ENCODE results near the gene SLC24A4. TPM values are rescaled to one million over a fixed set of nuclear protein-coding genes. Genes with fewer than 3 reads are reported as not detected.

Gene SLC24A4
- polyA plus RNA-seq, 3 donors: 0.05 to 0.22 (median 0.11) TPM

- H3K27ac ChIP-seq (ENCODE audit: low read depth, low read length): no peak overlapping the region
- 49 to 63% (median 53%) methylated on average over 18 of the region's 18 CpGs for WGBS, 3 donors
These were observed 136.3 kb downstream of the SLC24A4 start for GRCh38 chr14:92459030-92459949.

DNA sequence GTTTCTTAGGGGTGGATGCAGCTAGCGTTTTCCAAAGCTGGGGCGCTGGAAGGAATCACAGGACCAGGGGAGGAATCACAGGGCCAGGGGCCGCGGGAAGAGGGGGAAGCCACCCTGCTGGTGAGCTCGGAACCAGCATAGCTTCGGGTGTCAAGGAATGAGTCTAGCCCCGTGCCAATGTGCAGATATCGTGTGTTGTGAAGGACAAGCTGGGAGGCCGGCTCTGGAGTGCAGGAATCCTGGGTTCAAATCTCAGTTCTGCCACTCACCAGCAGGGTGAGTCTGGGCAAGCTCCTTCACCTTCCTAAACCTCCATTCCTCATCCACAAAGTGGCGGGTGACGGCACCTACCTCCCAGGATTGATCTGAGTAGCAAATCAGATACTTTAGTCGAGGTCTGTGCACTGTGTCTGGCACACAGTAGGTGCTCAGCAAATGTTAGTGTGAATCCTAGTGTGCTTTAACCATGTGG, 137.0 kb downstream of the SLC24A4 start:
- H3K27ac ChIP-seq (ENCODE audit: low read depth, low read length): no peak overlapping the region
- 66 to 77% (median 70%) methylated on average over 12 of the region's 12 CpGs for WGBS, 3 donors

- H3K27ac ChIP-seq (ENCODE audit: low read depth, low read length): no peak overlapping the region
- WGBS, 3 donors: 70 to 77% (median 71%) methylated on average over 6 of the region's 6 CpGs
These were observed 137.6 kb downstream of the SLC24A4 start for GRCh38 chr14:92460541-92460915.

DNA sequence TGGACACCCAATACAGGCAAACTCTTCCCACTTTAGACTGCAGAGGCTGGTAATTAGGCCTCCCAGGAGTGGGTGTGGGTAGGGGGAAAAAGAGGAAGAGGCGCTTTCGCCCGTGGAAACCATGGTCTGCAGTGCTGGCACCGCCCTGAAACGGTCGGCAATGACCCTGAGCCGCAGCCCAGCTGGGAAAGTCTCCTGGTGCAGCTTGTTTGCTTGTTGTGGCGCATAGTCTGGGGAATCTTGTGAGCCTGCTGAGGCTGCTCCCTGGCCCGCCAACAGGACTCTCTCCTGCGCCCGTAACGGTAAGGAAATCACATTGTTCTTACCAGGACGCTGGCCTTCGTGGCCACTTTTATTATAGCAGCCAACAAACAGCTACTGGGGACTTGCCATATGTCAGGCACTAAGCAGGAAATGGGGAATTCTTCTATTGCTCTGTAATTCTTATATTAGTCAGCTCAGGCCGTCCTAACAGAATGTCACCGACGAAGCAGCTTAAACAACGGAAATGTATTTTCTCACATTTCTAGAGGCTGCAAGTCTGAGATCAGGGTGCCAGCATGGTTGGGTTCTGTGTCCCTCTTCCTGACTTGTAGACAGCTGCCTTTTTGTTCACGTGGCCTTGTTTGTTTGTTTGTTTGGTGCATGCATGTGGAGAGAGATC, 138.1 kb downstream of the SLC24A4 start:
- no peak overlapping the region for H3K27ac ChIP-seq (ENCODE audit: low read depth, low read length)
- 28 to 33% (median 30%) methylated on average over 19 of the region's 19 CpGs for WGBS, 3 donors

GRCh38 chr14:92461891-92462290, 138.9 kb downstream of the SLC24A4 start:
- no peak overlapping the region for H3K27ac ChIP-seq (ENCODE audit: low read depth, low read length)
- 85 to 89% (median 88%) methylated on average over 7 of the region's 7 CpGs for WGBS, 3 donors

DNA sequence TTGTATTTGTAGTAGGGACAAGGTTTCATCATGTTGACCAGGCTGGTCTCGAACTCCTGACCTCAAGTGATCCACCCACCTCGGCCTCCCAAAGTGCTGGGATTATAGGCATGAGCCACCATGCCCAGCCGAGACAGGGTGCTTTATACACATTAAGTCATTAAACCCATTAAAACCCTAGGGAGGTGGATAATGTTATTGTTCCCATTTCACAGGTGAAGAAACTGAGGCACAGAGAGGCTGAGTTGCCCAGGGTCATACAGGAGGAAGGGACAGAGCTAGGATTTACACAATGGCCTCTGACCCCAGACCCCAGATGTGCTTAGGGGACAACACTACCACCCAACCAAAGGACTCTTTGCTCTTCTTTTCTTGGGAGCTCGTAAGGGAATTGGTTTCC, 139.6 kb downstream of the SLC24A4 start:
- WGBS, 3 donors: 85 to 99% (median 95%) methylated on average over 4 of the region's 4 CpGs

GRCh38 chr14:92463141-92463540, 140.2 kb downstream of the SLC24A4 start:
- no peak overlapping the region for H3K27ac ChIP-seq (ENCODE audit: low read depth, low read length)
- WGBS, 3 donors: 49 to 56% (median 50%) methylated on average over 12 of the region's 12 CpGs

More for the DNA sequence above, 139.6 kb downstream of the SLC24A4 start:
- H3K27ac ChIP-seq (ENCODE audit: low read depth, low read length): no peak overlapping the region

GRCh38 chr14:92464156-92464555, 141.2 kb downstream of the SLC24A4 start:
- WGBS, 3 donors: 85 to 95% (median 91%) methylated on average over 6 of the region's 6 CpGs
- H3K27ac ChIP-seq (ENCODE audit: low read depth, low read length): no peak overlapping the region

DNA sequence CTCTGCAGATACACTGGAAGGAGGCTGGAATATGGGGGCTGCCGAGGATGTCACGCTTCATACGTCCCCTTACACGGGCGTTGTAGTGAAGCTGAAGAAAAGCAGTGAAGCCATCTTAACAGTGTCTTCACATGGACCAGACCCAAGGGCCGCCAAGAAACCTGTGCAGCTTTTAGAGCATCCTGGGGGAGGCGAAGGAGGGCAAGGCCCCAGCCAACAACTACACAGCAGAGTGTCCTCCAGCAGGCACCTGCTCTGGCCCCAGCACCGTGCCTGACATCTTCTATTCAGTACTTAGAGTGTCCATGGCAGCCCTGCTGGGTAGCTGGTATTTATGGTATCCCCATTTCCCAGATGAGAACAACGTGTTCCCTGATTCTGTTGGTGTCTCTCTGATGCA, 141.8 kb downstream of the SLC24A4 start:
- WGBS, 3 donors: 87 to 95% (median 92%) methylated on average over 9 of the region's 9 CpGs
- no peak overlapping the region for H3K27ac ChIP-seq (ENCODE audit: low read depth, low read length)

GRCh38 chr14:92465353-92466055, 142.5 kb downstream of the SLC24A4 start:
- H3K27ac ChIP-seq (ENCODE audit: low read depth, low read length): no peak overlapping the region
- 71 to 79% (median 75%) methylated on average over 13 of the region's 13 CpGs for WGBS, 3 donors

- H3K27ac ChIP-seq (ENCODE audit: low read depth, low read length): no peak overlapping the region
- WGBS, 3 donors: 36 to 94% (median 75%) methylated on average over 3 of the region's 3 CpGs
These were observed 143.1 kb downstream of the SLC24A4 start for GRCh38 chr14:92466059-92466458.

- no peak overlapping the region for H3K27ac ChIP-seq (ENCODE audit: low read depth, low read length)
- 90 to 97% (median 95%) methylated on average over 2 of the region's 2 CpGs for WGBS, 3 donors
These were observed 146.6 kb downstream of the SLC24A4 start for GRCh38 chr14:92469515-92469914.

- H3K27ac ChIP-seq (ENCODE audit: low read depth, low read length): no peak overlapping the region
- 84 to 96% (median 90%) methylated on average over 3 of the region's 3 CpGs for WGBS, 3 donors
These were observed 147.2 kb downstream of the SLC24A4 start for GRCh38 chr14:92470215-92470614.

GRCh38 chr14:92470811-92471210, 147.8 kb downstream of the SLC24A4 start:
- WGBS, 3 donors: 93 to 100% (median 98%) methylated on average over 1 of the region's 1 CpG

GRCh38 chr14:92471919-92472318, 149.0 kb downstream of the SLC24A4 start:
- no peak overlapping the region for H3K27ac ChIP-seq (ENCODE audit: low read depth, low read length)

More at GRCh38 chr14:92470811-92471210, 147.8 kb downstream of the SLC24A4 start:
- H3K27ac ChIP-seq (ENCODE audit: low read depth, low read length): no peak overlapping the region

DNA sequence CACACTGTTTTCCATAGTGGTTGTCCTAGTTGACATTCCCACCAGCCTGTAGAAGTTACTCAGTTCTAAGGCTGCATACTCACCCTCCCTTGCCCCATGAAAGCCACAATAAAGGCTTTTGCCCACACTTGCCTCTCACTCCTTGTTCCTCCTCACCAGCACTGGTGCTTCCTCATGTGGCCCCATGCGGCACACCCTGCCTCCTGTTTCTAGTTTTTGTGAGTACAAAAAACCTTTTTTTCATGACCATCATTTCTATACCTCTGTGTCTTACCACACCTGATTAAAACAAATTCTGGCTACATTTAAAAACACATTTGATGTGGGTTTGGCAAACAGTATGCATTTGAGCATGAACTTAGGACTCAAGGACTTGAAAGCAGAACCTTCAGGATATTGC, 149.9 kb downstream of the SLC24A4 start:
- WGBS, 3 donors: 60 to 80% (median 72%) methylated on average over 1 of the region's 1 CpG
- no peak overlapping the region for H3K27ac ChIP-seq (ENCODE audit: low read depth, low read length)

GRCh38 chr14:92473261-92473968, 150.4 kb downstream of the SLC24A4 start:
- WGBS, 3 donors: 37 to 69% (median 42%) methylated on average over 9 of the region's 9 CpGs
- no peak overlapping the region for H3K27ac ChIP-seq (ENCODE audit: low read depth, low read length)

DNA sequence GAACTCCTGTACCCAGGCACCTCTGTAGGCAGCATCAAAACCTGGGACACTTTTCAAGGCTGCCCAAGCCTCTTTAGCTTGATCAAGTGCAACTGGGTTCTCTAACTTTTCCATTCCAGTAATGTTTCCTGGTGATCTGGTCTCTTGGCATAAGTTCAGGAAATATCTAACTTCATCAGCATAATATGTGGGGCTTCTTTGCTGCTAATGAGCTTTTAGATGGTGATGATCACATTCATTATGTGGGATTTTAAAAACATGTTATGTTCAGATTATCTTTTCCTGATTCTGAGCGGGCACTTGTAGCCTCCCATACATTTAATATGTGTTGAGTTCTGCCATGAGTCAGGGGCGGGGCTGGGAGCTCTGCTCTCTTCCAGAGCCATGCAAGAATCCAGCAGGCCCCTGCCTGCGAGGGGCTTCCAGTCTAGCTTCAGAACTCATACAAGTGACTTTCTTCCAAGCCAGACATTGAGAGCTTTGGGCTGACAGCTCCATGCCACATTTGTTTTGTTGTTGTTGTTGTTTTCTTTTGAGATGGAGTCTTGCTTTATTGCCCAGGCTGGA, 151.1 kb downstream of the SLC24A4 start:
- WGBS, 3 donors: 69 to 93% (median 88%) methylated on average over 3 of the region's 3 CpGs
- no peak overlapping the region for H3K27ac ChIP-seq (ENCODE audit: low read depth, low read length)
